ENCODE data around the gene PIGM. TPM values are rescaled to one million over a fixed set of nuclear protein-coding genes. Genes with fewer than 3 reads are reported as not detected.

Gene PIGM
- total RNA-seq, 1 donor from 2014 or later, result 6.5 TPM

GRCh38 chr1:160061369-160062229, 29.8 kb upstream of the PIGM start:
- Mint-ChIP-seq H3K36me3 (ENCODE audit: low read depth) (no peaks in the 10 kb centered on the region), H3K4me3 (ENCODE audit: unreplicated experiment) (no peak overlapping the region), H3K27ac (ENCODE audit: unreplicated experiment) (no peak overlapping the region), H3K4me1 (ENCODE audit: low read depth) (no peaks in the 10 kb centered on the region), H3K9me3 (ENCODE audit: low read depth) (no peaks in the 10 kb centered on the region), H3K27me3 (ENCODE audit: low read depth) (peaks cover 69% of the 10 kb centered on the region)
- TF ChIP-seq CTCF (IDR thresholded peaks at IDR 0.05), result no peak
- DNase-seq (ENCODE audit: low spot score), result no peak

GRCh38 chr1:160058087-160058486, 26.3 kb upstream of the PIGM start:
- Mint-ChIP-seq H3K9me3 (ENCODE audit: low read depth) (no peaks in the 10 kb centered on the region), H3K4me1 (ENCODE audit: low read depth) (no peaks in the 10 kb centered on the region), H3K27ac (ENCODE audit: unreplicated experiment) (no peak overlapping the region), H3K27me3 (ENCODE audit: low read depth) (peaks cover 79% of the 10 kb centered on the region), H3K4me3 (ENCODE audit: unreplicated experiment) (no peak overlapping the region), H3K36me3 (ENCODE audit: low read depth) (no peaks in the 10 kb centered on the region)
- TF ChIP-seq CTCF (IDR thresholded peaks at IDR 0.05), result peak; percentile 48
- DNase-seq (ENCODE audit: low spot score), result no peak

GRCh38 chr1:160056648-160057169, 24.9 kb upstream of the PIGM start:
- Mint-ChIP-seq H3K27ac (ENCODE audit: unreplicated experiment) (no peak overlapping the region), H3K27me3 (ENCODE audit: low read depth) (peaks cover 90% of the 10 kb centered on the region), H3K9me3 (ENCODE audit: low read depth) (no peaks in the 10 kb centered on the region), H3K36me3 (ENCODE audit: low read depth) (no peaks in the 10 kb centered on the region), H3K4me1 (ENCODE audit: low read depth) (no peaks in the 10 kb centered on the region), H3K4me3 (ENCODE audit: unreplicated experiment) (no peak overlapping the region)
- no peak for TF ChIP-seq CTCF (IDR thresholded peaks at IDR 0.05)
- no peak for DNase-seq (ENCODE audit: low spot score)

GRCh38 chr1:160053548-160054365, 22.0 kb upstream of the PIGM start:
- Mint-ChIP-seq H3K4me1 (ENCODE audit: low read depth) (no peaks in the 10 kb centered on the region), H3K27me3 (ENCODE audit: low read depth) (peaks cover 86% of the 10 kb centered on the region), H3K4me3 (ENCODE audit: unreplicated experiment) (no peak overlapping the region), H3K27ac (ENCODE audit: unreplicated experiment) (no peak overlapping the region), H3K36me3 (ENCODE audit: low read depth) (no peaks in the 10 kb centered on the region), H3K9me3 (ENCODE audit: low read depth) (no peaks in the 10 kb centered on the region)
- no peak for DNase-seq (ENCODE audit: low spot score)
- no peak for TF ChIP-seq CTCF (IDR thresholded peaks at IDR 0.05)

GRCh38 chr1:160052936-160053335, 21.1 kb upstream of the PIGM start:
- TF ChIP-seq CTCF (IDR thresholded peaks at IDR 0.05), result no peak
- Mint-ChIP-seq H3K9me3 (ENCODE audit: low read depth) (no peaks in the 10 kb centered on the region), H3K27me3 (ENCODE audit: low read depth) (peaks cover 86% of the 10 kb centered on the region)

More at GRCh38 chr1:160052936-160053335, 21.1 kb upstream of the PIGM start:
- H3K27ac Mint-ChIP-seq (ENCODE audit: unreplicated experiment), result no peak overlapping the region
- no peak for DNase-seq (ENCODE audit: low spot score)
- no peaks in the 10 kb centered on the region for H3K36me3 Mint-ChIP-seq (ENCODE audit: low read depth)
- H3K4me3 Mint-ChIP-seq (ENCODE audit: unreplicated experiment), result no peak overlapping the region
- no peaks in the 10 kb centered on the region for H3K4me1 Mint-ChIP-seq (ENCODE audit: low read depth)
